IPS DF 19.7 (cell line): ENCODE data around the gene DNAH11.
A peak's percentile ranks its signal among the peaks of the same experiment; 100 is the strongest.
"Not testable (repeated sequence)": the region's sequence is repeated elsewhere in the genome, so short reads cannot be mapped to it uniquely, and the experiment has no call there.

ENCODE experiments used
- DNase-seq: peaks from one replicate; pipeline ENCODE4 v3.0.0-alpha.2; 2013; ENCODE audit warnings: low read depth, low spot score

Gene DNAH11

GRCh38 chr7:21706131-21706530 lies 163.3 kb downstream of the DNAH11 start:
- no peak for DNase-seq

- DNase-seq = no peak
Observed at GRCh38 chr7:21707566-21707965, 164.7 kb downstream of the DNAH11 start.

DNA sequence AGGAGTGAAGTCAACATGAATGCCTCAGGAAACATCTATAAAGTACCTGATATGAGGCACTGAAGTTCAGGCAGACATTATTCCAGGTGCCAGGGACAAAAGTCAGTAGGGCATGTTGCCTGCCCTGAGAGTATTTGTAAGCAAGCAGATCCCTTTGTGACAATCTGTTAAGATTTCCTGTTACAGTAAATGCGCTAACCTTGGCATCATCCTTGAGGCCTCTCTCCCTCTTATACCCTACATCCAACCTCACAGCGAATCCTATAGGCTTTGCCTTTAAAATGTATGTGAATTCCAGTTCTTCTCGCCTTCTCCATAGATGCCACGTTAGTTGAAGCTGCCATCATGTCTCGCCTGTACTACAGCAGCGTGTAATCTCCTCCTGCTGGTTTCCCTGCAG lies 165.3 kb downstream of the DNAH11 start:
- no peak for DNase-seq

DNA sequence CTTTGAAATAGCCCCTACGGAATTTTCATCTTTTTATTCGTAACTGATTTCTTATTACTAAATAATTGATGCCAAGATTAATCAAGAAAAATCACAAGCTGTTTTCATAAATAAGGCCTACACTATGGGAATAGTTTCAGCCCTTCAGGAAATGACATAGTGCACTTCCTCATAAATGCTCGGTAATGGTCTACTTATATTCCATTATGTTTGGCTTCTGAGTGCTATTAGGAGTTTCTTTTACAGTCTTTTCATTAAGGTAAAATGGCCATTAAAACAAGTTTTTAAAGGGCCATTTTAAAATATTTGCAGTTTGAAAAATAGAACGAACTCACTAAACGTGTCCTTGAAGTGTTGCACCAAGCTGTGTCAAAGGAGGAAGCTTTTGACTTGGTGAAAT lies 174.5 kb downstream of the DNAH11 start:
- DNase-seq = no peak

- DNase-seq = no peak
Observed at GRCh38 chr7:21718391-21718790, 175.6 kb downstream of the DNAH11 start.

- no peak for DNase-seq
Observed at GRCh38 chr7:21719846-21720245, 177.0 kb downstream of the DNAH11 start.

DNA sequence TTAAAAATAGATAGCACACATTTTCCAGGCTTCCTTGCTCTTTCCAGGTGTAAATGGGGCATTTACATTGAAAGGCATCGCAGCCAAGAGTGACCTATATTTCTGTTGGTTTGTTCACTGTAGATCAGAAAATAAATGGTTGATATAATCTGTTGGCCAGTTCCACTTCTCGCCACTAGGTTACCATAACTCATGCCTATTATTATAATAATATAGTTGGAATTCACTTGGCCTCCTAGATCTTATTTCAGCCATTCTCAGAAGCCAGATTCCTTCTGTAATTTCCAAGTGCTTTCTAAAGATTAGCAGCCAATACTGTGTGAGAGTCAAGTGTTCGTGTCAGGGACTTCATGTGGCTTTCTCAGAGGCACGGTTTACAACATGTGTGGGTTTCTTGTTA lies 179.5 kb downstream of the DNAH11 start:
- DNase-seq = no peak

DNA sequence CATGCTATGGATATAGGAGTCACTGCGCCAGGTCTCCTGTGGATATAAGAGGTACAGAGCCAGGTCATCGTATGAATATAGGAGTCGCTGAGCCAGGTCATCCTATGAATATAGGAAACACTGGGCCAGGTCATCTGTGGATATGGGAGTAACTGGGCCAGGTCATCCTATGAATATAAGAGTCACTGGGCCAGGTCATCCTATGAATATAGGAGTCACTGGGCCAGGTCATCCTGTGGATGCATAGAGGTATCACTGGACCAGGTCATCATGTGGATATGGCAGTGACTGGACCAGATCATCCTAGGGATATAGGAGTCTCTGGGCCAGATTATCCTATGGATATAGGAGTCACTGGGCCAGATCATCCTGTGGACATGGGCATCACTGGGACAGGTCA lies 181.7 kb downstream of the DNAH11 start:
- DNase-seq = no peak

GRCh38 chr7:21730399-21730798 lies 187.6 kb downstream of the DNAH11 start:
- DNase-seq = no peak

DNA sequence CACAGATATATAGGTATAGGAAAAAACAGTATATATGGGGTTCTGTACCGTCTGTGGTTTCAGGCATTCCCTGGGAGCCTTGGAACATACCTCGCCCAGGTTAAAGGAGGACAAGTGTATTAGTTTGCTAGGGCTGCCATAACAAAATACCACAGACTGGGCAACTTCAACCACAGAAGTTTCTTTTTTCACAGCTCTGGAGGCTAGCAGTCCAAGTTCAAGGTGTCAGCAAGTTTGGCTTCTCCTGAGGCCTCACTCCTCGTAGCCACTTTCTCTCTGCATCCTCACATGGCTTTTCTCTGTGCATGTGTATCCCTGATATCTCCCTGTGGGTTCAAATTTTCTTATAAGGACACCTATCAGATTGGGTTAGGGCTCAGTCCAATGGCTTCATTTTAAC lies 189.1 kb downstream of the DNAH11 start:
- no peak for DNase-seq

DNA sequence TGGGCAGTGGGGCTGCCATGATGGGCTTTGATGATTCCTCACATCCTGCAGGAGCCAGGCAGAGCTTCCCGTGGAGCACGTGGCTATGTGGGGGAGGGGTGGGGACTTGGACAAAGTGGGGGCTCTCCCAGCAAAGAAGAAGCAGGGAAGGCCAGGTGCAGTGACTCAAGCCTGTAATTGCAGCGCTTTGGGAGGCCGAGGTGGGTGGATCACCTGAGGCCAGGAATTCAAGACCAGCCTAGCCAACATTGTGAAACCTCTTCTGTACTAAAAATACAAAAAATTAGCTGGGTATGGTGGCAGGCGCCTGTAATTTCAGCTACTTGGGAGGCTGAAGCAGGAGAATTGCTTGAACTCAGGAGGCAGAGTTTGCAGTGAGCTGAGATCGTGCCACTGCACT lies 190.1 kb downstream of the DNAH11 start:
- not testable (repeated sequence) for DNase-seq

- DNase-seq = no peak
Observed at GRCh38 chr7:21733837-21734236, 191.0 kb downstream of the DNAH11 start.

DNA sequence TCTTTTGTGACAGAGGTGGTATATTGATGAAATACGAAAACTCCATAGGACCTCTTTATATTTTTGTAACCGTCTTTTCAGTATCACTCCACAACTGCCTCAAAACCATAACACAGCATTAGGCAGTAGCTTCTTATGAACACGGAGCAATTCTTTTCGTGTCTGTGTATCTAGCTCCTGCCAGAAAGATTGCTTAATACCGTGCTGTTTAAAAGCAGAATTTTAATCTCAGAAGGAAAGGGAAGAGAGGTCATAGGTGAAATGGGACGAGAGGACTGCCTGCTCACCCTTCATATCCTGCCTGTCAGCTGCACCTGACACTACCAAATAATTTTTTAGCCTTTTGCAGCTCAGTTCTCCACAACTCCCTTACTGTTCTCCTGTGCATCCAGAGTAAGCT lies 200.7 kb downstream of the DNAH11 start:
- no peak for DNase-seq

DNA sequence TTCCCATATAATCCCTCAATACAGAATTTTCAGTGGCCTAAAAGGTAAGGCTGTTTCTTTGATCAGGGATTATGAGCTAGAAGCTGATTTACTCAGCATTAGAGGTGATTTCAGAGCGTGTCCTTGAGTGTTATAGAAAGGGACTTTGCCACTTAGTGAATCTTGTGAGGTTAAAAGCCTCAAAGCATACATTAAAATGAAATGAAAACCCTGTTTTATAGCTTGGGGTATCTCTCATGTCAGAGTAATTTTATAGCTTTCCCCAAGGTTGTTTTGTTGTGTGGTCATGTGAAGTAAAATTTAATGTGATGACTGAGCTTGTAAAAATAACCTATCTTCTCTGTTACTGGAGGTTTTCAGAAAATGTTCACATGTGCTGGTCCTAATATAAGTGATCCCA lies 204.1 kb downstream of the DNAH11 start:
- DNase-seq = no peak

- DNase-seq = no peak
Observed at GRCh38 chr7:21747806-21748205, 205.0 kb downstream of the DNAH11 start.

- DNase-seq = peak; percentile 30
Observed at GRCh38 chr7:21749378-21749777, 206.5 kb downstream of the DNAH11 start.

DNA sequence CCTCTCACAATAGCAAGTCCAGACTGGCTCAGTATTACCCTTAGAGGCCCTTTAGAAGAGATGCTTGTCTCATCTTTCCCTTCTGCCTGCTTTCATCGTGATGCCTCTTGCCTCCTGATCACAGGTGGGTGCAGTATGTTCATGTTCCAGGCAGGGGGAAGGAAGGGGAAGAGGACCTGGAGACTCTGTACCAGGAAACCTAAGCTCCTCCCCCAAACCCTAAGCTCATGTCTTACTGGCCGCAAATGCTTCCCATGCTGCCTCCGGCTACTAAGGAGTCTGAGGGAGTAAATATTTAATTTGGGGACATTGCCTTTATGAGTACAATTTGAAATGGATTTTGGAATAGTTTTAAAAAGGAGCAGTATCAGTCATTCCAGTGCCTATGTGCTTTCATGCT lies 210.2 kb downstream of the DNAH11 start:
- DNase-seq = peak; percentile 28

GRCh38 chr7:21754963-21755362 lies 212.1 kb downstream of the DNAH11 start:
- peak; percentile 57 for DNase-seq

GRCh38 chr7:21757537-21758282 lies 214.9 kb downstream of the DNAH11 start:
- DNase-seq = no peak

DNA sequence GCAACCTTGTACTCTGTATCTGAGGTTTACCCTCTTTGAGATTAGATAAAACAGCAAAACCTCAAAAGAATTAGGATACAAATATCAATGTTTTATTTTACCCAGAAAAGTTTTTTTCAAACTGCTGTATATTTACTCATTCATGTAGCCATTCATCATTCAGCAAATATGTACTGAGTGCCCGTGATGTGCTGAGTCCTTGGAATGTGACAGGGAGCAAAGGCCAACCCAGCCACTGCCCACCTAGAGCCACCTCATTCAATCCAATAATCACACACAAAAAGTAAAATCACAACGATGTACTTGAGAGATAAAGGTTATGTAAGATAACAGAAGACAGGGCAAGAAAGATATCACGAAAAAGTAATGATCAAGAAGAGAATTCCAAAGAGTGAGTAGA lies 215.4 kb downstream of the DNAH11 start:
- DNase-seq = no peak

DNA sequence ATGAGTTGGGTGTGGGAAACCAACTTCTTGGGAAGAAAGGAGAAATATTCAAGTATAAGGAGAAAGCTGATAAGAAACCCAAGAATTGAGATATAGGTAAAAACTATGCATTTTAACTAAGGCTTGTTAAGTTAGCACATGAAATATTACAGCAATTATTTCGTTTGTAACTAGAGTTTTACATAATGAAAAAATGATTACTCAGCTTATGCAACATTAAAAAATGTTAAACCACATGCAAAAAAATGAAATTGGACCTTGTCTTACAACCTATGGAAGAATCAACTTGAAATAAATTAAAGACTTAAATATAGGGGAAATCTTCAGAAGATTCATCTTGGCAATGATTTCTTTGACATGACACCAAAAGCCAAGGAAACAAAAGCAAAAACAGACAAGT lies 219.6 kb downstream of the DNAH11 start:
- no peak for DNase-seq

DNA sequence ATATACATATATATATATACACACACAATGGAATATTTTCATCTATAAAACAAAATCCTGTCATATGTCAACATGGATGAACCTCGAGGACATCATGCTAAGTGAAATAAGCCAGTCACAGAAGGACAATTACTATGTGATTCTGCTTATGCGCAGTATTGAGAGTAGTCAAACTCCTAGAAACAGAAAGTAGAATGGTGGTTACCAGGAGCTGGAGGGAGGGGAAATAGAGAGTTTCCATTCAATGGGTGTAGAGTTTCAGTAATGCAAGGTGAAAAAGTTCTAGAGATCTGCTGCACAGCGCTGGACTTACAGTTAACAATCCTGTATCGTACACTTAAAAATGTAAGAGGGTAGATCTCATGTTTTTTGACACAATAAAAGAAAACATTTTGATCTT lies 221.0 kb downstream of the DNAH11 start:
- no peak for DNase-seq

DNA sequence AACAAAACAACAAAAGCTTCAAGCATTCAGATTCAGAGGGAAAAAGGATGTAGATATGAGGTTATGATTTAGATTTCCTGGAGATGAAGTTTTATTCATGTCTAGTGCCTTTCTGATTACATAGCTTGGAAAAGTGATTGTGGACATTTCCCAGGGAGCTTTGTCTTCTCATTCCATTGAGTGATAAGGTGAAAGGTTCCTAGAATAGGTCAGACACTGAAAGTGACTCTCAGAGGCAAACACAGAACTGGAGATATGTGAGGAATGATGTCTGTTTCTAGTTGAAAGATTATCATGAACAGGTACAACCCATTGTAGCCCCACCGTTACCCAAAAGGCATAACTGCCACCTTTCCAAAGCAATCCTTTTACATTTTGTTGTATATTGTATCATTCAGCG lies 223.4 kb downstream of the DNAH11 start:
- DNase-seq = no peak

DNA sequence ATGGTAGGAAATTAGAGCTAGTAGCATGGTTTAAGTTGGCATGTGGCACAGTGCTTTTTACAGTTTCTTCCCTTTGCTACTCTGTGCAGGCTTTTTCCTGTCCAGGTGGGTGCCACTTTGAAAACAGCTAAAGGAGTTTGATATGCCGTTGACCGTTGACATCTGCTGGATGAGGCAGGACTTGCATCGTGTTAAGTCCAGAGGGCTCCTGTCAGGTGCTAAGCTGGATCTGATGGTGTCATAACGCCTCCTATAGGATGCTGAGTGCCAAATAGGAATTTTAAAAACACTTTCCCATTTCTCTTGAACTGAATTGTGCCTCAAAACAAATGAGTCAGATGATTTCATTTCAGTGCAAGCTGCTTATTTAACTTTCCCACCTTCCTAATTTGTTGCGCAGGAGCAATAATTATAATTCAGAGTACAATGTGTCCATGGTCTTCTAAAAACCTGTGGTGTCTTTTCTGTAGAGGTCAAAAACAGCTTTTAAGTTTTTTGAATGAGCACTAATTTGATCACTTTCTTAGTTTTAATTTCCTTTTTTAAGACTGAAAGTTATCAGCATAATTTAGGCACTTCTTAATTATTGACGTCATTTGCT lies 224.6 kb downstream of the DNAH11 start:
- peak; percentile 81 for DNase-seq
